Mucosa of stomach (tissue), 1 donor: Measurements from ENCODE around the gene NXPH2.

ENCODE experiments used
- H3K27me3 ChIP-seq: one replicate; pipeline ENCODE4 v1.7.0; 2013; ENCODE audit warnings: mild to moderate bottlenecking, low read length; ENCODE audit not compliant: control insufficient read depth, insufficient read depth
- H3K36me3 ChIP-seq: one replicate; pipeline ENCODE4 v1.7.0; 2013; ENCODE audit warnings: low read length; ENCODE audit not compliant: control insufficient read depth, insufficient read depth
- H3K4me1 ChIP-seq: one replicate; pipeline ENCODE4 v1.7.0; 2013; ENCODE audit warnings: mild to moderate bottlenecking, low read length; ENCODE audit not compliant: control insufficient read depth, insufficient read depth
- H3K4me3 ChIP-seq: one replicate; pipeline ENCODE4 v1.7.0; 2013; ENCODE audit warnings: low read length
- H3K9ac ChIP-seq: one replicate; pipeline ENCODE4 v1.7.0; 2013; ENCODE audit warnings: mild to moderate bottlenecking, low read length, moderate library complexity
- H3K9me3 ChIP-seq: one replicate; pipeline ENCODE4 v1.7.0; 2013; ENCODE audit warnings: mild to moderate bottlenecking, low read length, moderate library complexity; ENCODE audit not compliant: control insufficient read depth
- donor health status: Pancreatic carcinoma.

NXPH2 gene

DNA sequence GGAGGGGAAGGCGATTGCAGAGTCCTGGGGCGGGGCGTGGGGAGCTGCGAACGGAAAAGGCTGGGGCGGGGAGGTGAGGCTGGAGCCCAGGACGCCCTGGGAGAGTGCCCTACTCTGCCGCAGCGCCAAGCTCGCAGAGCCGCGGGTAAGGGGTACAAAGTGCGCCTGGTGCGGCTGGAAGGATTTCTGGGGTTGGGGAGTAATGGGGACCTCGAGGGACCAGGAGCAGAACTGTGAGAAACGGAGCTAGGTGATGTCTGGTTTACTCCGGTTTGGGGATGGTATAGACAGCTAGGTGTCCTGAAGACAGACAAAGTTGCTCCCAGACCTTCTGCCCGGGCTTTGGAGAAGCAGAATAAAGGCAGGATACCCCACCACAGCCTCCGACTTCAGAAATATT lies 718 bp upstream of the NXPH2 start:
- H3K4me3 ChIP-seq: no peak overlapping the region
- peaks cover 42% of the 10 kb centered on the region for H3K27me3 ChIP-seq
- no peaks in the 10 kb centered on the region for H3K36me3 ChIP-seq
- H3K4me1 ChIP-seq: peaks cover 9% of the 10 kb centered on the region
- no peak overlapping the region for H3K9ac ChIP-seq
- no peaks in the 10 kb centered on the region for H3K9me3 ChIP-seq

DNA sequence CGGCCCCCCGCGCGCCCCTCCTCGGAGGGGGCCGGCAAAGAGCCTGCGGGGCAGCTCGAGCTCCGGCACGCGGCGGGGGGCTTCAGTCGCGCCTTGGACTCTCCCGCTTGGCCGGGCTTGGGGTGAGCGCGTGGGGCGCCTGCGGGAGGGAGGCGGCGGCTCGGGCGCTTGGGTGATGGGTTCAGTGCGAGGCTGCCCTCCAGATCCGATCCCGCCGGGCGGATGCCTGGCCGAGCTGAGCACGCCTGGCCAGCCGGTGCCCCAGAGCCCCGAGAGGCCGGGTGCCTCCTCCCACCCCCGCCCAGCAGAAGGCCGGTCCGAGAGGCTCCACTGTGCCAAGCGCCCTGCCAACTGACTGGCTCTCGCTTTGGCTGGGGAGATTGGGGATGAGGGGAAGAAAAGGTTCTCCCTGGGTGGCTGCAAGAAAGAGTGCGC lies 273 bp upstream of the NXPH2 start:
- Histone ChIP-seq H3K4me3 (no peak overlapping the region), H3K9me3 (no peaks in the 10 kb centered on the region), H3K9ac (no peak overlapping the region), H3K27me3 (peaks cover 42% of the 10 kb centered on the region), H3K36me3 (no peaks in the 10 kb centered on the region), H3K4me1 (peaks cover 9% of the 10 kb centered on the region)

DNA sequence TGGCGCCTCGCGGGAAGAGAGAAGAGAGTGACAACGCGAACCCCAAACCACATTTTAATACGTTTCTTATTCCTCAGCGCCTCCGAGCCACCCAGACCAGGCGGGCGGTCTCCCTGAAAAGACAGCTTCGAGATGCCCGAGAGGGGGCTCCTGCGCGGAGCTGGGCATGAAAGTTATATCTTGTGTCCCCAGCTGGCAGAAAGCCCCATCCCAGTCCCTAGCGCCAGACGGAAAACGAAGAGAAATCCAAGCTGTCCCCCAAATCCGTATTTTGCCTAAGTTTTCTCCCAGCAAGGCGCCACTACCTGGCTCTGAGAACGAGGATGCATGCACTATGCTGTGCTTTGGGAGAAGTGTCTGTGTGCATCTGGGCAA lies 797 bp downstream of the NXPH2 start:
- H3K4me3 ChIP-seq: no peak overlapping the region
- H3K4me1 ChIP-seq: peaks cover 9% of the 10 kb centered on the region
- H3K36me3 ChIP-seq: no peaks in the 10 kb centered on the region
- H3K9ac ChIP-seq: no peak overlapping the region
- H3K27me3 ChIP-seq: peaks cover 42% of the 10 kb centered on the region
- no peaks in the 10 kb centered on the region for H3K9me3 ChIP-seq

DNA sequence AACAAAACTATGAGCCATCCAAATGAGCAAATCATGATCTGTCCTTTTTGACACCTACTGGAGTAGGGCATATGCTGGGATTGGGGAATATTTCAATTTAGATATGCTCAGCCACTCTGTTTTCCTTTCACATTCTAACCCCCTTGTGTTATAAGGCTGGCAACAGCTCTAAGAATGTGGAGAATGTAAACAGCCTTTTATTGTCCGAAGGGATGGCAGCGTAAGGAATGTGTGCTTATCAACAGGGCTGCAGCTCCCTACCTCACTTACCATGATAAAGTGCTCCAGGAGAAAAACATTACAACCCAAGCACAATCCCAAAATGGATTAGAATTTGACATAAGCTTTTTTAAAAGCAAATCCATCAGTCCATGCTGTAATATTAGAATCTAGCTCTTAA lies 2.2 kb downstream of the NXPH2 start:
- Histone ChIP-seq H3K9me3 (no peaks in the 10 kb centered on the region), H3K9ac (no peak overlapping the region), H3K4me3 (no peak overlapping the region), H3K27me3 (peaks cover 42% of the 10 kb centered on the region), H3K36me3 (no peaks in the 10 kb centered on the region), H3K4me1 (peaks cover 9% of the 10 kb centered on the region)

DNA sequence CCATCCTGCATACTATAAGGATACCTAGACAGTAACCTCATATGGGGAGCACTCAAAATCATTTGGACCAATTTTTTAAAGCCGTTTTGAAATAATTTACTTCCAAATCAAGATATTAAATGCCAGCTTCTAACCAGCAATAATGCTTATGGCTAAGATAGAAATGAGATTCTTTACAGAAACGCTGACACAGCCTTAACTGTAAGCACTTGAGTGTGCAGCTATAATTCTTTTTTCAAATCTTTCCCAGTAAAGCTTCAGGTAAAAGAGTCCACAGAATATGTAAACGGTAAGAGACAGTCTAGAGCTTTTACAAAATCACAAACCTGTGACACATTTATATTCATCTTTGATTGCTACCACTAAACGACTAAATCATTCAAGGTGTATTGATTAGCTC lies 4.5 kb downstream of the NXPH2 start:
- Histone ChIP-seq H3K36me3 (no peaks in the 10 kb centered on the region), H3K27me3 (peaks cover 27% of the 10 kb centered on the region), H3K4me1 (peaks cover 9% of the 10 kb centered on the region), H3K9me3 (no peaks in the 10 kb centered on the region), H3K4me3 (no peak overlapping the region), H3K9ac (no peak overlapping the region)

DNA sequence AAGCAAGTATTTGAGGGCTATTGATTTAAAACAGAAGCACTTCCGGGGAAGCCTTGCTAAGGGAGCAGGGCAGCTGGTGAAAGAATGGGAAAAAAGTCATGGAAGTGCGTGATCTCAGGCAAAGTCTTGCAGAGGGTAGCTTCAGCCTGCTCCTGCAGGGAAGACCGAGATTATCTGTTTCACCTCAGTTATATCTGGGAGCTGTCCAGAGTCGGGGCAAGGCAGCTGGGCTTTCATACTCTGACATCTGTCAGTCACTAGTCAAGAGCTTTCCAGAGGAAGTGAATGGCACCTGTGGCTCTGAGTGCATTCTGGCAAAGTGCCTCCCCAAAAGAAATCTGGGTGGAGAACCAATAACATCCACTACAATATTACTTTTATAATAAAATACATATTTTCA lies 8.7 kb downstream of the NXPH2 start:
- Histone ChIP-seq H3K9ac (no peak overlapping the region), H3K36me3 (no peaks in the 10 kb centered on the region), H3K4me3 (no peak overlapping the region), H3K27me3 (no peaks in the 10 kb centered on the region), H3K4me1 (no peaks in the 10 kb centered on the region), H3K9me3 (no peaks in the 10 kb centered on the region)

DNA sequence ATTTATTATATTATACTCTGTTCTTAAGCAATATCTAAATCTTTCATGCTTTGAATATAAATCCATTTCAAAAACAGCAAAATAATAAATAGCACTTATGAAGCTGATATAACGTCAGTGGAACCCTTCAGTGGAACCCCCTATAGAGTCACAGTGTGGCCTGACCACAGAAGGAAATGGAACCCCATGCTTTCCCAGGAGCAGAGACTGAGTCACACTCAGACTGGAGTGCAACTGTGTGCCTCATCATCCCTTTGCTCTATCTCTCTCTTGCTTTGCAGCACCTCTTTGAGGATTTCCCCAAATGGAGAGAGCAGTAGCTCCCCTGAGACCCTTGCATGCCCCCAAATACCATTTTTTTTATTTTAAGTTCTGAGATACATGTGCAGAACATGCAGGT lies 13.1 kb downstream of the NXPH2 start:
- H3K9ac ChIP-seq: no peak overlapping the region
- no peaks in the 10 kb centered on the region for H3K4me1 ChIP-seq
- no peaks in the 10 kb centered on the region for H3K27me3 ChIP-seq
- no peaks in the 10 kb centered on the region for H3K36me3 ChIP-seq
- H3K4me3 ChIP-seq: no peak overlapping the region
- H3K9me3 ChIP-seq: no peaks in the 10 kb centered on the region

DNA sequence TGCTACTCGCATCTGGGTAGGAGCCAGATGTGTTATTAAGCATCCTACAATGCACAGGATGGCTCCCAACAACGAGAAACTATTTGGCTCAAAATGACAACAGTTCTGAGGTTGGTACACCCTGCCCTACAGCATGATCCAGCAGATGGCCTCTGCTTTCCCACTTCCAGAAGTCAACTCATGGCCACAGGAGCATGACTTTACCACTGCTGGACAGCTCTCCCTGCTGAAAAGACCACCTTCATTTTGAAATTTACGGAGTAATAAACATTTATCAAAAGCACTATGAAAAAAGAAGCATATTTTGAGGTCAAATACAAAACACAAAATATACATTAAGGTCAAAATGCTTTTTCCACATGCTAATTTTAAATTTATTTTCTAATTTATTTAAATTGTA lies 13.7 kb downstream of the NXPH2 start:
- Histone ChIP-seq H3K27me3 (no peaks in the 10 kb centered on the region), H3K4me1 (no peaks in the 10 kb centered on the region), H3K9me3 (no peaks in the 10 kb centered on the region), H3K36me3 (no peaks in the 10 kb centered on the region), H3K9ac (no peak overlapping the region), H3K4me3 (no peak overlapping the region)

DNA sequence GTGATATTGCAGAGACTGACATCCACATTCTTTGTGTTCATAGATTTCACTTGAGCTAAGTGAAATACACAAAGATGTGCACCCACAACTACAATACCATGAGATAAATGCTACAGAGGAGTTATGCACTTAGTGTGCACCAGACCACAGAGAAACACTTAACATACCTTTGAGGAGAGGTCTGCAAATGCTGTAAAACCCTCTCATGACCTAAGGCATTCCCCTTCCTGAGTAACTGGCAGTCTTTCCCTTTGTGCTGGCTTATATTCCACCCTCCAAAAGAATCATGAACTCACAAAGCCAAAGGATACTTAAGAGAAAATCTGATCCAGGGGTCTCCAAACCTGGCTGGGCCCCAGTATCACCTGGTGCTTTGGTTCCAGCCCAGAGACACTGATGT lies 16.2 kb downstream of the NXPH2 start:
- no peak overlapping the region for H3K4me3 ChIP-seq
- H3K9ac ChIP-seq: no peak overlapping the region
- no peaks in the 10 kb centered on the region for H3K9me3 ChIP-seq
- no peaks in the 10 kb centered on the region for H3K36me3 ChIP-seq
- no peaks in the 10 kb centered on the region for H3K4me1 ChIP-seq
- no peaks in the 10 kb centered on the region for H3K27me3 ChIP-seq

DNA sequence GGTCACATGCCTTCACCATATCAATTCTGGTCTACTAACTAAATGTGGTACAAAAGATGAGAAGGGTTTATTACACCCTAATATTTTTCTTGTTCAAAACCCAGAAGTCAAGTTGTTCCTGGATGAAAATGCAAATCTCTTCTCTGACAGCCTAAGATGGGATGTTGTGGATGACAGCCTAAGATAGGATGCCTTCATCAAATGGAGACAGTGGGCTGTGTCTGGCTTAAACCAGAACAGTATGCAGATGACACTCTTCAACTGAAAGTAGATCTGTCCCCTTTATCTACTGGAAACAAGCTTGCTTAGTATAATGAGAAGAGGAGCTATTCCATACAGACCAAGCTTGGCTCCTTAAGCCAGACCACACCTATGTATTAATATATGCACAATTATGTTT lies 17.7 kb downstream of the NXPH2 start:
- no peak overlapping the region for H3K4me3 ChIP-seq
- H3K36me3 ChIP-seq: no peaks in the 10 kb centered on the region
- H3K27me3 ChIP-seq: no peaks in the 10 kb centered on the region
- no peaks in the 10 kb centered on the region for H3K4me1 ChIP-seq
- no peak overlapping the region for H3K9ac ChIP-seq
- no peaks in the 10 kb centered on the region for H3K9me3 ChIP-seq

DNA sequence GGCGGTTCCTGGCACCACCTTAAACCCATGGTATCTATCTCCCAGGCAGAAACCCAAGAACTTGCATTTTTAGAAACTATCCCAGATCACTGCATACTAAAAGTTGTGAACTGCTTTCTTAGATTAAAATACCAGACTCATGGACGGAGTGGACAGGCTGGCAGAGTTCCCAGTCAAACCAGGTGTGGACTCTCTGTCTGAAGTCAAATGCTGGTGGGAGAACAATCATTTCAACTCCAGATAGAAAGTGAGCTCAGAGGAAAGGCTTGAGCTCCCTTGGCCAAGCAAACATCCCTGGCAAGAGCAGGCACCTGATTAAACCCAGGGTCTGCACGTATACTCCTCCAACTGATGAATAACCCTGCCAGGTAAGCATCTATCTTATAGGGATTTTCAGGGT lies 19.5 kb downstream of the NXPH2 start:
- Histone ChIP-seq H3K9ac (no peak overlapping the region), H3K4me1 (no peaks in the 10 kb centered on the region), H3K36me3 (no peaks in the 10 kb centered on the region), H3K27me3 (no peaks in the 10 kb centered on the region), H3K9me3 (no peaks in the 10 kb centered on the region), H3K4me3 (no peak overlapping the region)

DNA sequence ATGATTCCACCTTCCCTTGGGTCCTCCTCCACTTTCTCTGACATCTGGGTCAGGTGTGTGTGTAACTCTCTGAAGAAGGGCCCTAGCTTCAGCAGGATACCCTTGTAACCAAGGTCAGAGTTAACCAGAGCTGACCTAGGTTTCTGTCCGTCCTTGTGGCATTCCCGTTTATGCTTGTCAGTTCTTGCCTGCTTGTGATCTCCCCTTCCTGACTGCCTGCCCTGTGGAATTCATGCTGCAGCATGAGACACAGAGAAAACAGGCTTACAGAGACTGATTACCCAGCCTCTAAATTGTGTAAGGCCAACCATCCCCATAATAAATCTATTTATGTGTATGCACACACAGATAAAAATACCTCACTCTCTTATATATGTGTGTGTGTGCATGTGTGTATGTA lies 22.8 kb downstream of the NXPH2 start:
- Histone ChIP-seq H3K36me3 (no peaks in the 10 kb centered on the region), H3K9me3 (no peaks in the 10 kb centered on the region), H3K4me3 (no peak overlapping the region), H3K4me1 (no peaks in the 10 kb centered on the region), H3K27me3 (no peaks in the 10 kb centered on the region), H3K9ac (no peak overlapping the region)

DNA sequence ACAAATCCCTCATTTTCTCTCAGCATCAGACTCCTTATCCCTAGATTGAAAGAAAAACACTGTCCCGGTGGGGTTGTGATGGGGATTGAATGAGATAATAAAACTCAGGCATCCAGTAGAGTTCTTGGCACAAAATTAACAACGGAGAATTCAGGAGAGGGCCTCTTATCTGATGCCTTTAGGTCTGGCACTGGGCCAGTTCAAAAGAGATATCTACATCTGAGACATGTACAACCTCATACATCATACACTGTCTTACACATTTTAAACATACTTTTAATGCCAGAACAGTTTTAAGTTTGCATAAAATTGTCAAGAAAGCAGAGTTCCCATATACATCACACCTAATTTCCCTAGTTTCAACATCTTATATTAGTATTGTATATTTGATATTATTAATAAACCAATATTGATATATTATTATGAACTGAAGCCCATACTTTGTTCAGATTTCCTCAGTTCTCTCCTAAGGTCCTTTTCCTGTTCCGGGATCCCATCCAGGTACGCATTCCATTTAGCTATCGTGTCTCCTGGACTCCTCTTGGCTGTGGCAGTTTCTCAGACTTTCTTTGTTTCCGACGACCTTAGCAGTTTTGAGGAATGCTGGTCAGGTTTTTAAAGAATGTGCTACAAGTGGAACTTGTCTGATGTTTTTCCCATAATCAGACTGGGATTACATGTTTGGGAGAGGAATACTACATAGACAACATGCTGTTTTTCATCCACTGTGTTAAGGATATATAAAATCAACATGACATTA lies 27.8 kb downstream of the NXPH2 start:
- no peaks in the 10 kb centered on the region for H3K9me3 ChIP-seq
- H3K27me3 ChIP-seq: no peaks in the 10 kb centered on the region
- no peaks in the 10 kb centered on the region for H3K36me3 ChIP-seq
- no peak overlapping the region for H3K9ac ChIP-seq
- H3K4me1 ChIP-seq: no peaks in the 10 kb centered on the region
- no peak overlapping the region for H3K4me3 ChIP-seq
